NOMO-1 (cell line): ENCODE results near the gene SH3BP2.

Experiments used
- DNase-seq, 2 experiments: peaks; one replicate each; lab custom pipeline; 2025; ENCODE audit not compliant: unreplicated experiment in 2 of 2; lab: John Stamatoyannopoulos, UW

SH3BP2 gene

GRCh38 chr4:2802618-2803531, 10.0 kb downstream of the SH3BP2 start:
- DNase-seq: no peak

- no peak for DNase-seq
Measured at GRCh38 chr4:2803624-2804448, 11.0 kb downstream of the SH3BP2 start.

- DNase-seq: no peak
Measured at GRCh38 chr4:2804449-2804972, 11.6 kb downstream of the SH3BP2 start.

GRCh38 chr4:2804973-2805501, 12.2 kb downstream of the SH3BP2 start:
- no peak for DNase-seq

- no peak for DNase-seq
Measured at GRCh38 chr4:2805712-2806389, 13.0 kb downstream of the SH3BP2 start.

GRCh38 chr4:2806390-2807355, 13.8 kb downstream of the SH3BP2 start:
- DNase-seq: no peak

GRCh38 chr4:2807571-2807970, 14.7 kb downstream of the SH3BP2 start:
- no peak for DNase-seq

GRCh38 chr4:2808001-2808400, 15.1 kb downstream of the SH3BP2 start:
- DNase-seq: no peak

GRCh38 chr4:2809610-2810180, 16.8 kb downstream of the SH3BP2 start:
- DNase-seq: no peak

GRCh38 chr4:2810388-2810787, 17.5 kb downstream of the SH3BP2 start:
- no peak for DNase-seq

GRCh38 chr4:2811830-2812611, 19.1 kb downstream of the SH3BP2 start:
- peak; percentile 82 to 86 for DNase-seq

GRCh38 chr4:2812612-2813354, 19.9 kb downstream of the SH3BP2 start:
- no peak for DNase-seq

GRCh38 chr4:2813446-2814405, 20.8 kb downstream of the SH3BP2 start:
- no peak for DNase-seq

GRCh38 chr4:2814627-2815270, 21.9 kb downstream of the SH3BP2 start:
- no peak for DNase-seq

GRCh38 chr4:2816401-2816954, 23.6 kb downstream of the SH3BP2 start:
- DNase-seq: no peak

GRCh38 chr4:2817137-2817536, 24.3 kb downstream of the SH3BP2 start:
- no peak for DNase-seq
